Endothelial cell of umbilical vein (primary cell): Measurements from ENCODE around the gene EFCAB5. TPM values are rescaled to one million over a fixed set of nuclear protein-coding genes. Genes with fewer than 3 reads are reported as not detected.

Experiments
- BruUV-seq: library from RNA; stranded (reverse); fragments of 400-500 nt; replicated peaks from 2 replicates; lab custom pipeline; 2021; lab: Mats Ljungman, UMichigan
- CTCF ChIA-PET: fragments of 300-600, 350-600 bp; sonication (Branson Sonifier 250); formaldehyde crosslinking; loops from one replicate; lab custom pipeline; 2021; ENCODE audit warnings: antibody characterized with exemption, inconsistent platforms; lab: Charles Lee
- POLR2A ChIA-PET: fragments of 300-600, 350-600 bp; sonication (Branson Sonifier 250); formaldehyde crosslinking; loops from one replicate; lab custom pipeline; 2021; ENCODE audit warnings: antibody characterized with exemption, inconsistent platforms; lab: Charles Lee
- DNase-seq: peaks from one replicate; pipeline ENCODE4 v3.0.0-alpha.2; 2011; ENCODE audit warnings: low read depth, low spot score
- FAIRE-seq: peaks from 2 replicates; lab custom pipeline; 2011; peaks lifted over from hg19 to GRCh38; lab: Jason Lieb, UNC
- H2AFZ ChIP-seq: 2 replicates; pipeline ENCODE4 v1.6.0; 2012; ENCODE audit warnings: low read depth, low read length, control low read depth, inconsistent platforms
- H3K27ac ChIP-seq: 2 replicates; pipeline ENCODE4 v1.5.1; 2011; ENCODE audit warnings: low read depth, mild to moderate bottlenecking, control low read depth, low read length, moderate library complexity; ENCODE audit not compliant: insufficient read depth
- H3K27me3 ChIP-seq, 2 experiments: 2 replicates each; pipeline versions ENCODE4 v1.6.0 to v1.6.1; 2011; ENCODE audit warnings: low read length in 2 of 2, mixed read lengths in 1 of 2; ENCODE audit not compliant: control insufficient read depth in 2 of 2, insufficient read depth in 2 of 2
- H3K36me3 ChIP-seq, 2 experiments: 2 replicates in 1 of 2; 3 replicates in 1 of 2; pipeline ENCODE4 v1.5.1; 2011; ENCODE audit warnings: low read length in 2 of 2, mild to moderate bottlenecking in 1 of 2, moderate library complexity in 1 of 2; ENCODE audit not compliant: control insufficient read depth in 2 of 2, insufficient read depth in 2 of 2; ENCODE audit errors: extremely low read depth in 1 of 2
- H3K4me1 ChIP-seq: 3 replicates; pipeline ENCODE4 v1.5.1; 2011; ENCODE audit warnings: mild to moderate bottlenecking, low read length; ENCODE audit not compliant: control insufficient read depth, insufficient read depth; ENCODE audit errors: extremely low read depth
- H3K4me2 ChIP-seq: 2 replicates; pipeline ENCODE4 v1.6.1; 2011; ENCODE audit warnings: low read length, control low read depth, mixed read lengths; ENCODE audit not compliant: insufficient read depth
- H3K4me3 ChIP-seq, 3 experiments: fragments of 200-600 bp in 1 of 3; sonication (generic), shearing (Covaris generic) in 1 of 3; replicated peaks in 1 of 3; 2 replicates each; pipeline ENCODE4 v1.5.1; 2011 to 2016; ENCODE audit warnings: control low read depth in 3 of 3, low read length in 3 of 3, mild to moderate bottlenecking in 2 of 3, inconsistent platforms in 1 of 3, low read depth in 1 of 3, moderate library complexity in 1 of 3; ENCODE audit not compliant: insufficient read depth in 1 of 3
- H3K79me2 ChIP-seq: 2 replicates; pipeline ENCODE4 v1.6.0; 2012; ENCODE audit warnings: low read length, inconsistent platforms; ENCODE audit not compliant: control insufficient read depth, insufficient read depth
- H3K9ac ChIP-seq: replicated peaks from 2 replicates; pipeline ENCODE3; 2011; ENCODE audit warnings: low read length, control low read depth; ENCODE audit not compliant: insufficient read depth; ENCODE audit errors: extremely low read depth
- H3K9me1 ChIP-seq: replicated peaks from 3 replicates; pipeline ENCODE4 v1.6.0; 2011; ENCODE audit warnings: mild to moderate bottlenecking, low read length; ENCODE audit not compliant: control insufficient read depth, insufficient read depth; ENCODE audit errors: extremely low read depth
- H3K9me3 ChIP-seq: replicated peaks from 2 replicates; pipeline ENCODE4 v1.5.1; 2012; ENCODE audit warnings: low read length, inconsistent platforms; ENCODE audit not compliant: control insufficient read depth, insufficient read depth
- H4K20me1 ChIP-seq: replicated peaks from 2 replicates; pipeline ENCODE3; 2011; ENCODE audit warnings: mild to moderate bottlenecking, low read length; ENCODE audit not compliant: control insufficient read depth, insufficient read depth; ENCODE audit errors: extremely low read depth
- CTCF ChIP-seq, 2 donors: IDR thresholded peaks; 1 replicate in 1 of 2; 2 replicates in 1 of 2; pipeline ENCODE4 v1.5.1; 2011; ENCODE audit warnings: low read length in 2 of 2, mild to moderate bottlenecking in 2 of 2, moderate library complexity in 2 of 2, control low read depth in 1 of 2, inconsistent platforms in 1 of 2, low read depth in 1 of 2; ENCODE audit not compliant: insufficient read depth in 1 of 2; ENCODE audit errors: extremely low read depth in 1 of 2
- EZH2 ChIP-seq: IDR thresholded peaks from 2 replicates; pipeline ENCODE4 v1.6.1; 2012; ENCODE audit warnings: borderline replicate concordance, low read depth, mild to moderate bottlenecking, moderate library complexity, low read length, inconsistent platforms; ENCODE audit not compliant: severe bottlenecking
- FOS ChIP-seq: IDR thresholded peaks from 2 replicates; pipeline ENCODE4 v1.6.1; 2011; ENCODE audit warnings: mild to moderate bottlenecking, low read length, moderate library complexity, borderline replicate concordance; ENCODE audit not compliant: insufficient read depth
- GATA2 ChIP-seq: IDR thresholded peaks from 2 replicates; pipeline ENCODE4 v1.7.0; 2011; ENCODE audit warnings: low read depth, mild to moderate bottlenecking, moderate library complexity, mixed read lengths, low read length; ENCODE audit not compliant: insufficient read length, insufficient read depth
- JUN ChIP-seq: IDR thresholded peaks from 2 replicates; pipeline ENCODE4 v1.6.1; 2011; ENCODE audit warnings: borderline replicate concordance, low read depth; ENCODE audit not compliant: insufficient read length, insufficient read depth
- MAX ChIP-seq: IDR thresholded peaks from 2 replicates; pipeline ENCODE4 v1.6.1; 2011; ENCODE audit not compliant: insufficient read depth, insufficient read length
- MYC ChIP-seq: IDR thresholded peaks from one replicate; pipeline ENCODE4 v1.6.1; 2011; ENCODE audit warnings: mild to moderate bottlenecking, low read depth, low read length
- POLR2A ChIP-seq: IDR thresholded peaks from 2 replicates; pipeline ENCODE4 v1.6.1; 2012; ENCODE audit warnings: low read depth, mild to moderate bottlenecking, control low read depth, low read length
- POLR2AphosphoS5 ChIP-seq: IDR thresholded peaks from 2 replicates; pipeline ENCODE4 v1.6.1; 2012; ENCODE audit warnings: low read depth, mild to moderate bottlenecking, control low read depth, low read length, moderate library complexity; ENCODE audit not compliant: insufficient read depth
- dilution Hi-C: fragments of 300-500 bp; cut with MboI; formaldehyde crosslinking; loops from one replicate; pipeline ENCODE4 v1.15.0; 2019; ENCODE audit warnings: low sequenced_read_pairs; ENCODE audit not compliant: extremely low pct_ligation_motif_present
- intact Hi-C: fragments of 100-400 bp; cut with micrococcal nuclease; formaldehyde crosslinking; loops from one replicate; pipeline ENCODE4 v1.10.0; 2022
- polyA plus RNA-seq, 4 experiments: library from polyadenylated mRNA; depleted of rRNA in 3 of 4; stranded (reverse) in 3 of 4; unstranded in 1 of 4; fragments of >200 nt; gene quantifications; 2 replicates each; pipeline versions ENCODE4 v1.2.1 to v1.2.3, GENCODE V29; 2011 to 2012; ENCODE audit warnings: missing spikeins in 1 of 4
- total RNA-seq: library from RNA; stranded (reverse); gene quantifications from 2 replicates; pipeline ENCODE4 v1.2.3, GENCODE V29; 2021

The EFCAB5 gene
- total and polyA plus RNA-seq, 2 donors (not counting 3 experiments of a cell fraction or from before 2014, with no cell fraction given), result 0.04 to 0.40 TPM

- dilution Hi-C loops, result no loop called here
These were observed 10.9 kb upstream of the EFCAB5 start for GRCh38 chr17:29930409-29931010.

More at GRCh38 chr17:29930409-29931010, 10.9 kb upstream of the EFCAB5 start:
- Histone ChIP-seq H3K79me2 (peaks cover 34% of the 10 kb centered on the region), H3K9ac (peak overlapping the region; percentile 82), H3K9me3 (no peaks in the 10 kb centered on the region), H3K27ac (peak overlapping the region; percentile 68), H3K36me3 (no peaks in the 10 kb centered on the region), H3K27me3 (no peaks in the 10 kb centered on the region), H4K20me1 (no peaks in the 10 kb centered on the region), H3K4me3 (peak overlapping the region; percentile 17 to 66 (median 65)), H2AFZ (peak overlapping the region; percentile 32), H3K9me1 (no peaks in the 10 kb centered on the region), H3K4me2 (peak overlapping the region; percentile 94), H3K4me1 (peaks cover 34% of the 10 kb centered on the region)
- BruUV-seq, result TSS peak; percentile 45
- CTCF ChIA-PET, result interaction anchor here (0.7 to 9.9 kb wide), 40 partner anchors 8 to 339 kb away, joined by 3 to 428 read pairs (median 9); partner anchors contain the start of gene EFCAB5
- intact Hi-C loops, result loop anchor here (1.0 to 10.0 kb wide), 5 partner anchors 62 to 313 kb away; no protein-coding TSS in a partner anchor
- FAIRE-seq (no peak), DNase-seq (peak; percentile 36)
- TF ChIP-seq FOS (no peak), MAX (no peak), POLR2AphosphoS5 (no peak), MYC (no peak), JUN (no peak), GATA2 (no peak), CTCF (IDR thresholded peaks at IDR 0.05; ENCODE audit: extremely low read depth in 1 of 2, insufficient read depth in 1 of 2, low read depth in 1 of 2, low read length in 2 of 2) (no peak), EZH2 (no peak), POLR2A (no peak)
- POLR2A ChIA-PET, result interaction anchor here (0.6 to 1.3 kb wide), 4 partner anchors 39 to 1176 kb away, joined by 3 to 11 read pairs (median 4); no protein-coding TSS in a partner anchor
